CMK (cell line): ENCODE results near the gene RGS19.
"Not testable (repeated sequence)": the region's sequence is repeated elsewhere in the genome, so short reads cannot be mapped to it uniquely, and the experiment has no call there.

Experiments used
- DNase-seq: peaks from one replicate; pipeline ENCODE4 v3.0.0-alpha.2; 2010; ENCODE audit warnings: low read depth

Gene RGS19, protein sequence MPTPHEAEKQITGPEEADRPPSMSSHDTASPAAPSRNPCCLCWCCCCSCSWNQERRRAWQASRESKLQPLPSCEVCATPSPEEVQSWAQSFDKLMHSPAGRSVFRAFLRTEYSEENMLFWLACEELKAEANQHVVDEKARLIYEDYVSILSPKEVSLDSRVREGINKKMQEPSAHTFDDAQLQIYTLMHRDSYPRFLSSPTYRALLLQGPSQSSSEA

DNA sequence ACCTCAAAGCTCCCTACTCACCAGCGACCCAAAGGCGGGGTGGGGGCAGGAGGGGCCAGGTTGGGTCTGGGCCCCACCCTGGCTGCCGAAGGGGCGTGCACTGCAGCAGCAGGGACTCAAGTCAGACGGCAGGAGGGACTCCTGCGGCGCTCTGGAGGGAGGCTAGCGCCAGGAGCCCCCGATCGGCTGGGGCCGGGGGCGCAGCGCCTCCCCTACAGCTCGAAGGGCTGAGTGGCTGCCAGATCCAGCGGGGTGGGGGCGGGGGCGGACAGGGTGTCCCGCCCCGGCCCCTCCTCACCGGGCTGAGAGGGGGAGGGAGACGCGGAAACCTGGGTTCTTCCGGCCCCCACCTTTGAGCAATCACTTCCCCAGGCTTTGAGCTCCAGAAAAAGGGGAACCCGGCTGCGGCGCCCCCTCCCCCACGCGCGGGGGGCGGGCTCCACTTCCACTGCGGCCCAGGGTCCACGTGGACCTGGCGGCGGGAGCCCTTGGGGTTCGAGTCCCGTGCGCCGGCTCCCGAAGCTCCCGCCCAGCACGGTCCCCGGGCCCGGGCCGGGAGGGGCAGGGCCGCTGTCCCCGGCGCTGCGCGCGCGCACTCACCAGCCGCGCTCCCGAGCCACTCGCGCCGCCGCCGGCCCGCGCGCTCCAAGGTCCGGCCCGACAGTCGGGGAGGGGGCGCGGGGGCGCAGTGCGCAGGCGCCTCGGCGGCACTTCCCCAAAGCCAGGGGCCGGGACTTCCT is at the start of gene RGS19:
Gene RGS19 (minus strand): TSS at position 246 of the 740 bp plus-strand sequence. CDS start 2,632 bp downstream, outside the sequence.
- peak; percentile 86 for DNase-seq

DNA sequence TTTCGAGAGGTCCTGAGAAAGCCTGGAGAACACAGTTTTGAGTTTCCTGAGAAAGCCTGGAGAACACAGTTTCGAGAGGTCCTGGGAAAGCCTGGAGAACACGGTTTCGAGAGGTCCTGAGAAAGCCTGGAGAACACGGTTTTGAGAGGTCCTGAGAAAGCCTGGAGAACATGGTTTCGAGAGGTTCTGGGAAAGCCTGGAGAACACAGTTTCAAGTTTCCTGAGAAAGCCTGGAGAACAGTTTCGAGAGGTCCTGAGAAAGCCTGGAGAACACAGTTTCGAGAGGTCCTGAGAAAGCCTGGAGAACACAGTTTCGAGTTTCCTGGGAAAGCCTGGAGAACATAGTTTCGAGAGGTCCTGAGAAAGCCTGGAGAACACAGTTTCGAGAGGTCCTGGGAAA is 44.2 kb upstream of the RGS19 start:
- DNase-seq: not testable (repeated sequence)

DNA sequence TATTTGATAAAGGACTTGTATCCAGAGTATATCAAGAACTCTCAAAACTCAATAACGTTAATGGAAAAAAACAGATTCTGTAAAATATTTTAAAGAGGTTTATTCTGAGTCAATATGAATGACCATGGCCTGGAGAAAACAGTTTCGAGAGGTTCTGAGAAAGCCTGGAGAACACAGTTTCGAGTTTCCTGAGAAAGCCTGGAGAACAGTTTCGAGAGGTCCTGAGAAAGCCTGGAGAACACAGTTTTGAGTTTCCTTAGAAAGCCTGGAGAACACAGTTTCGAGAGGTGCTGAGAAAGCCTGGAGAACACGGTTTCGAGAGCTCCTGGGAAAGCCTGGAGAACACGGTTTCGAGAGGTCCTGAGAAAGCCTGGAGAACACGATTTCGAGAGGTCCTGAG is 43.6 kb upstream of the RGS19 start:
- DNase-seq: not testable (repeated sequence)

DNA sequence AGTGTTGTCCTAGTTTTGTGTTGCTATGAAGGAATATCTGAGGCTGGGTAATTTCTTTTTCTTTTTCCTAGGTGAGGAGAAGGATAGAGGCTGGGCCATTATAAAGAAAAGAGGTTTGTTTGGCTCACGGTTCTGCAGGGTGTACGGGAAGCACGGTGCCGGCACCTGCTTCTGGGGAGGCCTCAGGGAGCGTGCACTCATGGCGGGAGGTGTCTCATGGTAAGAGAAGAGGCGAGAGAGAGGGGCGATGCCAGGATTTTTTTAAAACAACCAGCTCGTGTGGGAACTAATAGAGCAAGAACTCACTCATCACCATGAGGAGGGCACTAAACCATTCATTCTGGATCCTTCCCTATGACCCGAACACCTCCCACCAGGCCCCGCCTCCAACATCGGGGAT is 42.3 kb upstream of the RGS19 start:
- no peak for DNase-seq

DNA sequence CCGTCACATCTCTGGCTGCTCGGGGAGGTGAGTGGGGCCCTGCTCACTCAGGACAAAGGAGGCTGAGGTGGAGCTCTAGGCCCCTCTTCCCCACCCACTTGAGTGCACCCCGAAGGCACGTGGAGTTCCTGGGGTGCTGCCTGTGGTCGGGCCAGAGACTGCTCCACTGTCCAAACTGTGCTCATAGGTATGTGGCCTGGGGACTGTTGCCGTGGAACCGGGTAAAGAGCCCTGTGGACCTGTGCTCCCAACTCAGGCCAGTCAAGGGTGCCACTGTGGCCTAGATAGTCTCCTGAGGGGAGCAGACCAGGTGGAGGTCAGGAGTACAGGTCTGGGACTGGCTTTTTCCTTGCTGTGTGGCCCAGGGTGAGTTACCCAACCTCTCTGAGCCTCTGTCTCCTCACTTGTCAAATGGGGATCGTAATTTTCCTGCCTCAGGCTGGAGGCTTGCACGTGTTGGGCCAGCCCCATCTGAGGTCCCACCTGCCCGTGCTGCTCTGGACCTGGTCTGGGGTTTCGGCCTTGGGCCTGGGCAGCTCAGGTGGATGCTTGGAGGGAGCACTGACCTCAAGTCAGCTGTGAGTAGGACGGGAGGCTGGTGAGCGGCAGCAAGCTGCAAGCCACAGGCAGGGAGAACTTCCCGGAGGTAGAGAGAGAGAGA is 40.5 kb upstream of the RGS19 start:
- no peak for DNase-seq

DNA sequence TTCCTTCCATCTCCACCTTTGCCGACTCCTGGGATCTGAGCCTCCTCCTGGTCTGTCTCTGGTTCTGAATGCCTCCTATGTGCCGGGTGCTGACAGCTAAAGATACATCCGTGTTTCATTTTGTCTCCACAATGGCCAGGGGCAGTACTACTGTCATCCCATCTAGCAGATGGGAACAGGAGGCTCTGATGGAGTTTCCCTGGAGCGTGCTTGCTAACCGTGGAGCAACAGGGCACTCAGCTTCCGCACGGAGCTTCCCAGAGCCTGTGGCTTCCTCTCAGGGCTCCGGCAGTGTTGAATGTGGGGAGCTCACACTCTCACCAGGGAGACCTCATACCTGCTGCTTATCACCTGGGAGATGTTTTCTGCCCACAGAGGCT is 40.0 kb upstream of the RGS19 start:
- no peak for DNase-seq

DNA sequence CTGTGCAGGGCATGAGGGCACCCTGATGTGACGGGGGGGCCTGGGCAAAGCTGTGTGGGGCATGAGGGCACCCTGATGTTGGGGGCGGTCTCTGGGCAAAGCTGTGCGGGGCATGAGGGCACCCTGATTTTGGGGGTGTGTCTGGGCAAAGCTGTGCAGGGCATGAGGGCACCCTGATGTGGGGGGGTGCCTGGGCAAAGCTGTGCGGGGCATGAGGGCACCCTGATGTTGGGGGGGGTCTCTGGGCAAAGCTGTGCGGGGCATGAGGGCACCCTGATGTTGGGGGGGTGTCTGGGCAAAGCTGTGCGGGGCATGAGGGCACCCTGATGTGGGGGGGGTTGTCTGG is 38.1 kb upstream of the RGS19 start:
- DNase-seq: not testable (repeated sequence)

DNA sequence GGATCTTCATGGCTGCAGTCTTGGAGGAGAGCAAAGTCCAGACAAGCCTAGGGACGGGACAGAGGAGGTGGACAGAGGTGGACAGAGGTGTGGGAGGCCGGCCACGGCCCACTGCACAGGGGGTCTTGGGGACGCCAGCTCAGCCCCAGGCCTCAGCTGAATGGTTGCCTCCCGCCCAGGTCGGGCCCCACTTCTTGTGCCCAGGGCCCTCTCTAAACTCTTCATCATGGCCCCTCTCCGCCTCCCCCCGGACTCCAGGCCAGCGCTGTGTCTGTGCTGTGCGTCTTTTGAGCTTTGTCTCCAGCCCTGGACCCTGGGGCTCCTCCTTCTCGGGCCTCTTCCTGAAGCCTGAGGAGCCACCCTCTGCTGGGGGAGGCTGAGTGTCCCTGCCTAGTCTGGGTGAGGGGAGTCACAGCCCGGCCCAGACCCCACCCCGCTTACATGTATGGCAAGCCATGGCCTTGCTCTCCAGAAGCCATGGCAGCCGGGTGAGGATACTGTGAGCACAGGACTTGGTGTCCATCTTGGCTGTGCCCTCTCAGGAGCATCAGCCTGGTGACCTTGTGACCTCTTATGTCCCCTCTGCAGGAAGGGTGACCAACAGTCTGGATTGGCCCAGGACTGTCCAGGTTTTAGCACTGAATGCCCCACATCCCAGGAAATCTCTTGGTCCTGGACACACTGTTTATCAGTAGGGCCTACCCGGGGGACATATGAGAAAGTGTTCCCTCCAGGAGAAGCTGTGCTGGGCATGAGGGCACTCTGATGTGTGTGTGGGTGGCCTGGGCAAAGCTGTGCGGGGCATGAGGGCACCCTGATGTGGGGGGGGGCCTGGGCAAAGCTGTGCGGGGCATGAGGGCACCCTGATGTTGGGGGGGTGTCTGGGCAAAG is 37.5 kb upstream of the RGS19 start:
- no peak for DNase-seq

DNA sequence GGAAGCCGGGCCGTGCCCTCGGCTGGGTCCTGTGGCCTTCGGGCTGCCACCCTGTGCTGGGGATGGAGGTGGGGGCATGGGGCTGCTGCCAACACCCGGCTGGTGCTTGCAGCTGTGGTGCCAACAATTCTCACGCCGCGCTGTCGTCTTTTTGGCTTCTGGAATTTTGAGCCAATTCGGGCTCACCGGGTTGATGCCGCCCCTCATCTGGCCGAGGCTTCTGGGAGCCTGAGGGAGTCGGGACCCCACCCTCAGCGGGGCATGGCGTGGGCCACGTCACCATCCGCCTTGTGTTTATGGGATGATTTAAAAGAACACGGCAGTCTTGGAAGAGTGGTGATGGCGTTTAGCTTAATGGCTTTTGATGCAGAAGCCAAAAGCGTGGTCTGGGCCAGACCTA is 36.7 kb upstream of the RGS19 start:
- DNase-seq: no peak

DNA sequence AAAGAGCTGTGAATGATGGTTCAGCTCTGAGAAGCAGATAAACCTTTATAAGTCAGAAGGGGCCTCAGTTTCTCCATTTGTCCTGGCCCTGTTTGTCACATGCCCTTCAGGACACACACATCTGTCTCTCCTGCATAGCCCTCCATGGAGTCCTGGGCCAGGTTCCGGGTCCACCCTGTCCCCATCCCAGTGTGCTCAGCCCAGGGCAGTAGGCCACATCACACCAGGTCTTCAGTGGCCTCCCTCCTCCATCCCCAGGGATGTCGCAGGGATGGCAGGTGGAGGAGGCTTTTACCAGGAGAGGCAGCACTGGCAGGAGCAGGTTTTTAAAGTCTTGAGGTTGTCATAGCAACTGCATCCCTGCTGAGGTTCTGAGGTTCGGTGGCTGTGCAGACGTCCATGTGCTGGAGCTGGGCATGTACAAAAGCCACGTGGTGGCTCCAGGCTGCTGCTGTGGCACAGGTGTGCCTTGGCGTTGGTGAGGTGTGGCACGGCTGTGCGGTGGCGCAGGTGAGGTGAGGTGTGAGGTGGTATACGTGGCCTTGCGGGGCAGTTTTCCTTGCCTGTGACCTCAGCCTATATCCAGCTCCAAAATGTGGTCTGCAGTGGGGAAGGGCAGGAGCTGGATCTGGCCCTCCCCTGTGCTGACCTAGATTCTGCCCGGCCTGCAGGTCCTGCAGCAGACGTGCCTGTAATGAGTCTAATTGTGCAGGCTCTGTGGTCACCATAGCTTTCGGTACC is 36.0 kb upstream of the RGS19 start:
- DNase-seq: no peak

DNA sequence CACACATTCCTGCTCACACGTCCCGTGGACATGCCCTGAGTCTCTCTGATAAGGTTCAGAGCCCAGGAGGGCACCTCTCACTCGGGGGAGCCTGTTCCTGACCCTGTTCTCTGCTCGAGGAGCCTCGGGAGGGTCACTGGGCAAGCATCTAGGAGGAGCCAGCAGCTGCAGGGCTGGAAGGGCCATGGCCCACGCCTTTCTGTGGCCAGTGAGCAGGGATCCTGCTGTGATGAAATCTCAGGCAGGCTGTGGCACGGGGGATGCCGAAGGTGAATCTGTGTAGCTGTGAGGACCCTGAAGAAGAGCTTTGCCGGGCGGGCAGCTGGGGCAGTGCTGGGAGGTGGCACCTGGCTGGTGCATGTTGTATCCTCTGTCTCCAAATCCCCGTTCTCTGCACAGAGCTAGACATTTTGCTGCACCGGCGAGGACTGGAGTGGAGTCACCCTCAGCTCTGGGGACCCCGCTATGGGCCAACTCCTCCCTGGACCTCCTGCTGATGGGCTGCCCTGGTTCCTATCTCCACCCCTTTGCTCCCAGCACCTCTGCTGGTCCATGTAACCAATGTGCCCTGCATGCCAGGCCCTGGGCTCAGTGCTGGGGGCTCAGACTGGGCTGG is 35.1 kb upstream of the RGS19 start:
- no peak for DNase-seq

DNA sequence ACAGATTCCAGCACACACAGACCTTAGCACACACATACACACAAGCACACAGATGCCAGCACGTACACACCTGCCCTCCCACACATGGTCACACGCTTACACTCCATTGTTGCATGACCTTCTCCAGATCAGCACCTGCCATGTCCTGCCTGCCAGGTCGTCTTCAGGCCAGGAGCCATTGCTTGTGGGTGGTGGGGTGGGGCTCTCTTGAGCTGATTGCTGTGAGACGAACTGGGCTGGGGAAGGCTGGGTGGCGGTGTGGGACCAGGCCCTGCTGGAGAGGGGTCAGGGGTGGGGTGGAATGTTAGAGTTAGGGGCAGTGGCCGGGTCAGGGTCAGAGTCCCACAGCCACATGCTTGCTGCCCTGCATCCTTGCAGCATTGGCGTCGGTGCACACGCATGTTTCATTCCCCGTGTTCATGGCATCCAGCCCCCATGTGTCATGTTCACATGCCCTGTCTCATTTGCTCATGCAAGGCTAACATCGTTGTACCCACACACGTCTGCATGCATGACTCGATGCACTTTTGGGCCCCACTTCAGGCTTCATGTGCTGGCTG is 34.6 kb upstream of the RGS19 start:
- no peak for DNase-seq

DNA sequence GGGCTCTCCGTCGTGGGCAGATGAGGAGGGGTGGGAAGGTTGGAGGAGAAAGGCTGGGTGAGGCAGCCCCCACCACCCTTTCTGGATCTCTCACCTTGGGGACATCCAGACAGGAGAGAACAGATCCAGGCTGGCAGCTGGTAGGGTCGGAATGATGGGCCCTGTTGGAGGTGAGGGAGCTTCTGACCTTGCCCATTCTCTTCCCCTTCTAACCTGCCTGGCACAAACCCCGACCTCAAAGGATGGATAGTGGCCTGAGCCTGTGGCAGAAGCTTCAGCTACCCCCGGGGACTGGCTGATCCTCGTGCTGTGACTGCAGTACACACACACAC is 34.1 kb upstream of the RGS19 start:
- no peak for DNase-seq

DNA sequence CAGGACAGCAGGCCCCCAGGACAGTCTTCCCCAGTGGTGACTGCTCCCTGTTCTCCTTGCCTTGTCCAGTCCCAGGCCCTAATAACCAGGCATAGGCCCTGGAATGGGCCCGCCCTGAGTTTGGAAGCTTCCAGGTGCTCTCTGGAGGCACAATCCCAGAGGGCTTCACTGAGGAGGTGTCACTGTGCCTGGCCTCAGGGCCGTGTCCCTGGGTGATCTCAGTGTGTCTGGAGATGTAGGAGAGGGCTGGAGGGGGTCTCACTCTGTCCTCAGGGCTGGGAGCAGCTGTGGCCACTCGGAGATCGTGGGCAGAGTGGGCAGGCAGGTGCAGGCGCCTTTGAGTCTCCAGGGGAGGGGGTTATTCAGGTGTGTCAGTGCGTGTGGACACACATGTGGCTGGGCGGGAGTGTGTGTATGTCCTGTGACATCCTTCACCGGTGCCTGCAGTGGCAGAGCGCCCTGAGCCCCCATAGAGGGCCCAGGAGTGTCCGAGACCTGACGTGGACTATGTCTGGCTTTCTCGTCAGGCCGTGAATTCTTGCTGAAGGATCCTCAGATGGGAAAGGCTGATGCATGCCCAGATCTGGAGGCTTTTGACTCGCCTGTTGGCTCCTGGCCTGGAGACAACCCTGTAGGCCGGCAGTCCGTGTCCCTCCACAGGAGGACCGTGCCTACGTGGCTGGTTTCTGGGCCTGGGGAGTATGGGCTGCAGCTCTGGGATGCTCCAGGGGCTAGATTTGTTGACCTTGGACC is 33.5 kb upstream of the RGS19 start:
- DNase-seq: no peak

DNA sequence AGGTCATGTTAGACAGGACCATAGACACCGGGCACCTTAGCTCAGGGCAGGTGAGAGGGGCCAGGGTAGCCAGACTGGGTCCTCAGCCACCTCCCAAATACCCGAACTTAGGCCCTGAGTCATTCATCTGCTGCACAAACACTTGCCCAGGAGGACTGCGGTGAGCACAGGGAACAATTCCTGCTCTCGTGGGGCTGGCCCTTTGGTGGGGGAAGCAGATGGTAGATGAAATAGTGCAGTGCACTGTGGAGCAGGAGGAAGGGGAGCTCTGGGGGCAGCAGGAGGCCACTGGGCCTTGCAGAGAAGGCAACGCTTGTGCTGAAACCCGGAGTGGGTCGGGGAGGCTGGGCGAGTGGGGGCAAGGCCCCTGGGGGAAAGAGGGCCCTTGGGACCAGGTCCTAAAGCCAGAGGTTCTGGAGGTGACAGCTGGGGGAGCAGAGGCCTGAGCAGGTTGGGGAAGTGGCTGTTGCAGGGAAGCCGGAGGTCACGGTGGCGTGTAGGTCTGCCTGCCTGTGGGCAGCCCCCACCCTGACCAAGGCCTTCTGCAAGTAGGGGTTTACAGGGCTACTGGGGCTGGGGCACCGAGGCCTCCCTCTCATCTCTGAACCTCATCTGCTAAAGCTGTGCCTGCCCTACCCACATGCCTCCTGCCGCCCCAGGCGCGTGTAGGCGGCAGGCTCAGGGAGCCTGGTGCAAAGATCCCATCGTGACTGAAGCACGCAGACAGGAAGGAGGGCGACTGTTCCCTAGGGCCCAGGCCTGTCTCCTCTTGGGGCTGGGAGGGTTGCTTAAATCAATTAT is 32.7 kb upstream of the RGS19 start:
- no peak for DNase-seq

DNA sequence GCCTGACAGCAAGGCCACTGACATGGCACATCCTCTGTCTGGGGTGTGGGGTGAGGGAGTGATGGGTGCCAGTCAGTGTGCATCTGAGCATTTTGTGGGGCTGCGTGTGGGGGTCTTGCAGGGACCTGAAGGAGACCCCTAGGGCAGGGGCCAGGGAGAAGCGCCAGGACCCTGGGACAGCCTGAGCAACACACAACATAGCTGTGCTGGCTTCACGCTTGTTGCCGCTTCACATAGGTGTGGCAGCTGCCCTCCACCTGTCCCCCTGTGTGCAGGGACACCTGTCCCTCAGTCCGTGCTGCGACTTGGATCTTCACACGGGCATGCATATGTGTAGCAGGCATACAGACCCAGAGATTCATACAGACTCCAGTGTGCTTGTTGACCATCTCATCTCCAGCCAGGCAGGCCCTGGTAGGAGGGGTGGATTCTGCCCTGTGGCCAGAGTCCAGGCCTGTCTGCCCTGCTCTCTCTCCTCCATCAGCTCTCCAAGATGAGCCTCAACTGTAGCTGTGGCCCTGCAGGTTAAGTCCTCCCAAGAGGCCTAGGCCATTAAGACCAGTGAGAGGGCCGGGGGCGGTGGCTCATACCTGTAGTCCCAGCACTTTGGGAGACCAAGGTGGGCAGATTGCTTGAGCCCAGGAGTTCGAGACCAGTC is 31.2 kb upstream of the RGS19 start:
- DNase-seq: no peak

DNA sequence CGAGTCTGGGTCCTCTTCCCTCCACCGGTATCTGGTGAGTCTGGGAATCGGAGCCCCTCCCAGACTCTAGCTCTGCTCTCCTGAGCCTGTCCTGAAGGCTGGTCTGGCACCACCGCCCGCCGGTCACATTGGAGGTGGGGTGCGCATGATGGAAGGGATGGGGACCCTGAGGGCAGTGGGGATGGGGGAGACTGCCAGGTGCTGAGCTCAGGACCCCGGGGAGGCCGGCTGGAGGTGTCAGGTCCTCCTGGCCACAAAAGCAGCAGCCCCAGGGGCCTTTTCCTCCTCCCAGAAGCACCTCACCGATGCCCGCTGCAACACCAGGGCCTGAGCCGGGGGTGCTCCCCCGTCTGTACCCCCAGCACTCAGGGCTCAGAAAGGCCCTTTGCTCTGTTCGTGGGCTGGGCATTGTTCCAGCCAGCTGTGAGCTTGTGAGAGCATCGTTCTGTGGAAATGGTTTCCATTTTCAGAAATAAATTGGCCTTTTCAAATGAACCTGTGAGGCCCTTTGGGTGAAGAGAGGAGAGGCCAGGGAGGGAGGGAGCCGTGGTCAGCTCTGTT is 30.6 kb upstream of the RGS19 start:
- no peak for DNase-seq
